ENCODE data around the gene ZDHHC5. TPM values are rescaled to one million over a fixed set of nuclear protein-coding genes. Genes with fewer than 3 reads are reported as not detected.

The ZDHHC5 gene
- total and polyA plus RNA-seq, 2 of the 13 experiments (the other 11 are each of a cell fraction or from before 2014, with no cell fraction given) = 26.6 to 34.0 TPM

DNA sequence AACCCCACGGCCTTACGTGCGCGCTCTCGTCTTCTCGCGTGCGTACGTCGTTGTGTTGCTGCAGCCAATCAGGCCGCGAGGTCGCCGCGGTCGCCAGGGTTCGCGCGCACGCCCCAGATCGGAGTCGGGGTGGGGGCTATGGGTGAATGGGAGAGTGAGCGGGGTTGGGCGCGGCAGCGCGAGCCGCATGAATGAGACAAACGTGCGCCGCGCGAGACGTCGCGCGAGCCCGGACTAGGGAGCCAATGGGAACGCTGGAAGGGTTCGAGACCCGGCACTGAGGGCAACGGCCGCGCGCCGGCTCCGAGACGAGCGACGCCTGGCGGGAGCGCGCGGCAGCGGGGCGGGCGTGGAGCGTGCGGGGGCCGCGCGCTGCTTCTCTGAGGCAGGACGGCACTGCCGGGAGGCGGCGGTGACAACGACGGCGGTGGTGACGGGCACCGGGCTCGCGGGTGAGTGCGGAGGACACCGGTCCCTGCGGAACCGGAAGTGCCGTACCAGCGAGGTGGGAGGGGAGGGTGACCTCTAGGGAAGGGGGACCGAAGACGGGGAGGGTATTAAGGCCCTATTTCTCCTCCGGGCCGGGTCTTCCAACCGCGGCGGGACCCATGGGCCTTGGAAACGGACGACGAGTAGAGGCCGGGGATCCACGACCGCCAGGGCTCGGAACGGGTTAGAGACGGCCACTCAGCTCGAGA is at the start of gene ZDHHC5 (continued):
- TF ChIP-seq SNAPC4 (CRISPR knock-in tag; IDR thresholded peaks at IDR 0.05) = 0 out of 2 replicates have a peak, but pooled peaks have one; percentile 18
- TF ChIP-seq ZFP1 (CRISPR knock-in tag; IDR thresholded peaks at IDR 0.05) = no peak
- TF ChIP-seq SAFB2 (CRISPR knock-in tag; IDR thresholded peaks at IDR 0.05; ENCODE audit: borderline replicate concordance, low read depth) = peak; percentile 95; the same call in 1 of the 2 replicates
- TF ChIP-seq TAF1 (CRISPR knock-in tag; IDR thresholded peaks at IDR 0.05) = peak; percentile 77
- no peak for TF ChIP-seq ZNF549 (CRISPR knock-in tag; IDR thresholded peaks at IDR 0.05)
- peak; percentile 54; the same call in 1 of the 2 replicates for TF ChIP-seq ZNF501 (CRISPR knock-in tag; IDR thresholded peaks at IDR 0.05)
- peak; percentile 99 for TF ChIP-seq GMEB2 (CRISPR knock-in tag; IDR thresholded peaks at IDR 0.05; ENCODE audit: low read depth)
- TF ChIP-seq RERE (CRISPR knock-in tag; IDR thresholded peaks at IDR 0.05; ENCODE audit: low read depth) = 0 out of 2 replicates have a peak, but pooled peaks have one; percentile 32
- TF ChIP-seq HHEX (CRISPR knock-in tag; IDR thresholded peaks at IDR 0.05) = no peak
- no peak for TF ChIP-seq ZNF670 (CRISPR knock-in tag; IDR thresholded peaks at IDR 0.05; ENCODE audit: borderline replicate concordance)
- peak; percentile 45; the same call in 1 of the 2 replicates for TF ChIP-seq ZNF12 (CRISPR knock-in tag; IDR thresholded peaks at IDR 0.05)
- no peak for TF ChIP-seq ZNF572 (CRISPR knock-in tag; IDR thresholded peaks at IDR 0.05)
- TF ChIP-seq ZNF761 (CRISPR knock-in tag; conservative IDR thresholded peaks at IDR 0.05) = peak; percentile 79; the same call in 1 of the 2 replicates
- no peak for TF ChIP-seq GZF1 (CRISPR knock-in tag; IDR thresholded peaks at IDR 0.05)
- peak; percentile 96 for TF ChIP-seq ARNT2 (CRISPR knock-in tag; IDR thresholded peaks at IDR 0.05; ENCODE audit: low read depth)
- 0 out of 2 replicates have a peak, but pooled peaks have one; percentile 64 for TF ChIP-seq HNRNPL (IDR thresholded peaks at IDR 0.05; ENCODE audit: low read depth, low read length)
- TF ChIP-seq ZNF724P (CRISPR knock-in tag; IDR thresholded peaks at IDR 0.05; ENCODE audit: borderline replicate concordance) = 0 out of 2 replicates have a peak, but pooled peaks have one; percentile 71
- peak; percentile 76 for TF ChIP-seq KDM5B (CRISPR knock-in tag; IDR thresholded peaks at IDR 0.05; ENCODE audit: borderline replicate concordance)
